CD4-positive, alpha-beta memory T cell (primary cell): ENCODE results near the gene PITPNM1. TPM values are rescaled to one million over a fixed set of nuclear protein-coding genes. Genes with fewer than 3 reads are reported as not detected.

ENCODE experiments used
- CTCF ChIA-PET: fragments of 350-600 bp; sonication (Branson Sonifier 250); formaldehyde crosslinking; loops from one replicate; lab custom pipeline; 2021; ENCODE audit warnings: inconsistent platforms; ENCODE audit not compliant: partially characterized antibody; lab: Charles Lee
- POLR2A ChIA-PET: fragments of 350-600 bp; sonication (Branson Sonifier 250); formaldehyde crosslinking; loops from one replicate; lab custom pipeline; 2021; ENCODE audit not compliant: partially characterized antibody; lab: Charles Lee
- DNase-seq, 5 donors: peaks; one replicate each; pipeline versions ENCODE4 v3.0.0 to v3.0.0-alpha.2; 2020 to 2022; ENCODE audit warnings: mixed read lengths in 1 of 5
- H3K27ac ChIP-seq: one replicate; pipeline ENCODE4 v1.7.0; 2013; ENCODE audit warnings: low read depth, low read length
- H3K27me3 ChIP-seq: 2 replicates; pipeline ENCODE4 v1.7.0; 2013; ENCODE audit warnings: mild to moderate bottlenecking, low read length, moderate library complexity; ENCODE audit not compliant: insufficient read depth
- H3K36me3 ChIP-seq: 2 replicates; pipeline ENCODE4 v1.7.0; 2013; ENCODE audit warnings: mild to moderate bottlenecking, low read length, moderate library complexity; ENCODE audit not compliant: insufficient read depth
- H3K4me1 ChIP-seq: 2 replicates; pipeline ENCODE4 v1.7.0; 2013; ENCODE audit warnings: mild to moderate bottlenecking, low read length, moderate library complexity; ENCODE audit not compliant: insufficient read depth
- H3K4me3 ChIP-seq, 2 donors: one replicate each; pipeline ENCODE4 v1.7.0; 2013; ENCODE audit warnings: low read length in 2 of 2, mild to moderate bottlenecking in 1 of 2
- H3K9me3 ChIP-seq, 2 donors: one replicate each; pipeline ENCODE4 v1.7.0; 2013; ENCODE audit warnings: low read length in 2 of 2, control low read depth in 1 of 2; ENCODE audit not compliant: control insufficient read depth in 1 of 2
- H3K27ac Mint-ChIP-seq, 7 donors: one replicate each; pipeline ENCODE4 v1.8.0; 2020 to 2021; ENCODE audit warnings: mixed read lengths in 7 of 7, mild to moderate bottlenecking in 6 of 7, inconsistent platforms in 3 of 7, moderate library complexity in 3 of 7
- H3K27me3 Mint-ChIP-seq, 2 donors: one replicate each; pipeline ENCODE4 v1.8.0; 2020 to 2021; ENCODE audit warnings: mixed read lengths in 2 of 2
- H3K36me3 Mint-ChIP-seq, 2 donors: one replicate each; pipeline ENCODE4 v1.8.0; 2020 to 2021; ENCODE audit warnings: mixed read lengths in 2 of 2, inconsistent platforms in 1 of 2, mild to moderate bottlenecking in 1 of 2
- H3K4me1 Mint-ChIP-seq, 4 donors: one replicate each; pipeline ENCODE4 v1.8.0; 2020 to 2021; ENCODE audit warnings: mixed read lengths in 4 of 4, mild to moderate bottlenecking in 1 of 4
- H3K4me3 Mint-ChIP-seq, 8 donors: one replicate each; pipeline ENCODE4 v1.8.0; 2020 to 2021; ENCODE audit warnings: mixed read lengths in 8 of 8, mild to moderate bottlenecking in 7 of 8, moderate library complexity in 6 of 8, inconsistent platforms in 3 of 8
- H3K9me3 Mint-ChIP-seq, 8 donors: one replicate each; pipeline ENCODE4 v1.8.0; 2020 to 2021; ENCODE audit warnings: mixed read lengths in 8 of 8, mild to moderate bottlenecking in 5 of 8, inconsistent platforms in 3 of 8, moderate library complexity in 1 of 8
- intact Hi-C: fragments of 100-400 bp; cut with micrococcal nuclease; formaldehyde crosslinking; loops from one replicate; pipeline ENCODE4 v1.15.1; 2023
- polyA plus RNA-seq, 2 donors: library from polyadenylated mRNA; unstranded; fragments of 300-500 nt; fragmentation: Illumina TruSeq; gene quantifications; one replicate each; pipeline ENCODE4 v1.2.3, GENCODE V29; 2021
- total RNA-seq, 2 experiments: library from RNA; stranded (reverse); gene quantifications; one replicate each; pipeline ENCODE4 v1.2.3, GENCODE V29; 2021

The PITPNM1 gene
- total and polyA plus RNA-seq, 4 experiments from 2014 or later: 15.0 to 143 (median 90.1) TPM

GRCh38 chr11:67497656-67498291 is 7.4 kb downstream of the PITPNM1 start:
- CTCF ChIA-PET: no interaction called here
- Histone ChIP-seq H3K27ac (no peak overlapping the region), H3K9me3 (no peaks in the 10 kb centered on the region), H3K36me3 (peaks cover 37% of the 10 kb centered on the region), H3K4me3 (no peak overlapping the region), H3K27me3 (no peaks in the 10 kb centered on the region), H3K4me1 (peaks cover 14% of the 10 kb centered on the region)
- H3K27ac Mint-ChIP-seq: peak overlapping the region in 1 of 7 donors; percentile 25
- POLR2A ChIA-PET: no interaction called here
- H3K4me1 Mint-ChIP-seq: peaks cover 8 to 15% (median 12%) of the 10 kb centered on the region in 4 donors
- intact Hi-C loops: no loop called here
- no peak for DNase-seq
- H3K9me3 Mint-ChIP-seq: no peaks in the 10 kb centered on the region
- H3K4me3 Mint-ChIP-seq: no peak overlapping the region
- no peaks in the 10 kb centered on the region for H3K27me3 Mint-ChIP-seq
- H3K36me3 Mint-ChIP-seq: peaks cover 12 to 47% of the 10 kb centered on the region in 2 donors

GRCh38 chr11:67496113-67496512 is 9.1 kb downstream of the PITPNM1 start:
- Mint-ChIP-seq H3K4me3 (no peak overlapping the region), H3K27me3 (no peaks in the 10 kb centered on the region), H3K9me3 (no peaks in the 10 kb centered on the region), H3K27ac (peak overlapping the region in 2 of 7 donors; percentile 11 to 42), H3K36me3 (peaks cover 10 to 47% of the 10 kb centered on the region in 2 donors), H3K4me1 (peaks cover 7 to 9% (median 8%) of the 10 kb centered on the region in 4 donors)
- no peak for DNase-seq
- Histone ChIP-seq H3K27ac (no peak overlapping the region), H3K4me1 (peaks cover 10% of the 10 kb centered on the region), H3K27me3 (no peaks in the 10 kb centered on the region), H3K9me3 (no peaks in the 10 kb centered on the region), H3K4me3 (no peak overlapping the region), H3K36me3 (peaks cover 33% of the 10 kb centered on the region)
- ChIA-PET CTCF (no interaction called here), POLR2A (interaction anchor here (1.2 to 16.2 kb wide), 4 partner anchors 60 to 94 kb away, joined by 3 to 279 read pairs (median 4); partner anchors contain the start of genes PTPRCAP and TBC1D10C)
- intact Hi-C loops: no loop called here

GRCh38 chr11:67495234-67496005 is 9.7 kb downstream of the PITPNM1 start:
- H3K4me1 ChIP-seq: peaks cover 4% of the 10 kb centered on the region
- H3K27ac Mint-ChIP-seq: peak overlapping the region in 1 of 7 donors; percentile 48
- no peaks in the 10 kb centered on the region for H3K9me3 ChIP-seq
- no peak overlapping the region for H3K4me3 ChIP-seq
- ChIA-PET CTCF (no interaction called here), POLR2A (interaction anchor here (0.8 to 16.2 kb wide), 5 partner anchors 8 to 93 kb away, joined by 3 to 279 read pairs (median 3); partner anchors contain the start of genes PTPRCAP and TBC1D10C)
- H3K27me3 ChIP-seq: no peaks in the 10 kb centered on the region
- peaks cover 3 to 46% of the 10 kb centered on the region in 2 donors for H3K36me3 Mint-ChIP-seq
- H3K4me3 Mint-ChIP-seq: no peak overlapping the region
- H3K27ac ChIP-seq: no peak overlapping the region
- no peaks in the 10 kb centered on the region for H3K27me3 Mint-ChIP-seq
- DNase-seq: no peak
- H3K36me3 ChIP-seq: peaks cover 33% of the 10 kb centered on the region
- H3K9me3 Mint-ChIP-seq: no peaks in the 10 kb centered on the region
- intact Hi-C loops: no loop called here
- H3K4me1 Mint-ChIP-seq: peaks cover 0 to 6% (median 1%) of the 10 kb centered on the region in 4 donors

- no peaks in the 10 kb centered on the region for H3K27me3 ChIP-seq
- Mint-ChIP-seq H3K36me3 (peaks cover 10 to 52% of the 10 kb centered on the region in 2 donors), H3K27me3 (no peaks in the 10 kb centered on the region), H3K4me1 (peaks cover 3 to 9% (median 4%) of the 10 kb centered on the region in 4 donors), H3K9me3 (no peaks in the 10 kb centered on the region), H3K4me3 (no peak overlapping the region), H3K27ac (peak overlapping the region in 1 of 7 donors; percentile 30)
- no peak overlapping the region for H3K27ac ChIP-seq
- no peak overlapping the region for H3K4me3 ChIP-seq
- no peaks in the 10 kb centered on the region for H3K4me1 ChIP-seq
- peaks cover 33% of the 10 kb centered on the region for H3K36me3 ChIP-seq
- no peaks in the 10 kb centered on the region for H3K9me3 ChIP-seq
- intact Hi-C loops: no loop called here
- CTCF ChIA-PET: no interaction called here
- no peak for DNase-seq
- POLR2A ChIA-PET: interaction anchor here (0.8 to 16.2 kb wide), 4 partner anchors 8 to 74 kb away, joined by 3 to 279 read pairs (median 22); partner anchors contain the start of genes PITPNM1 and PTPRCAP
Measured at GRCh38 chr11:67494371-67495233, 10.6 kb downstream of the PITPNM1 start.

- Histone ChIP-seq H3K4me1 (peaks cover 8% of the 10 kb centered on the region), H3K4me3 (no peak overlapping the region), H3K27me3 (no peaks in the 10 kb centered on the region), H3K27ac (no peak overlapping the region), H3K36me3 (peaks cover 40% of the 10 kb centered on the region), H3K9me3 (no peaks in the 10 kb centered on the region)
- Mint-ChIP-seq H3K27ac (no peak overlapping the region), H3K4me3 (no peak overlapping the region), H3K27me3 (no peaks in the 10 kb centered on the region), H3K36me3 (peaks cover 9 to 52% of the 10 kb centered on the region in 2 donors), H3K4me1 (peaks cover 4 to 11% (median 7%) of the 10 kb centered on the region in 4 donors), H3K9me3 (no peaks in the 10 kb centered on the region)
- DNase-seq: no peak
- intact Hi-C loops: no loop called here
- POLR2A ChIA-PET: interaction anchor here (3.3 to 16.2 kb wide), 4 partner anchors 10 to 92 kb away, joined by 30 to 279 read pairs (median 117); partner anchors contain the start of genes AIP, PITPNM1, PPP1CA and PTPRCAP
- CTCF ChIA-PET: no interaction called here
Measured at GRCh38 chr11:67493548-67494370, 11.4 kb downstream of the PITPNM1 start.

GRCh38 chr11:67492801-67493547 is 12.2 kb downstream of the PITPNM1 start:
- Mint-ChIP-seq H3K4me3 (no peak overlapping the region), H3K27me3 (no peaks in the 10 kb centered on the region), H3K9me3 (no peaks in the 10 kb centered on the region), H3K36me3 (peaks cover 12 to 58% of the 10 kb centered on the region in 2 donors), H3K4me1 (peaks cover 6 to 18% (median 13%) of the 10 kb centered on the region in 4 donors), H3K27ac (peak overlapping the region in 1 of 7 donors; percentile 18)
- DNase-seq: no peak
- peaks cover 44% of the 10 kb centered on the region for H3K36me3 ChIP-seq
- ChIA-PET CTCF (interaction anchor here (1.4 kb wide), 1 partner anchor 10 kb away, joined by 4 read pairs; the partner anchor contains the start of gene AIP), POLR2A (interaction anchor here (1.1 to 16.2 kb wide), 8 partner anchors 8 to 140 kb away, joined by 3 to 279 read pairs (median 19); partner anchors contain the start of genes AIP, PITPNM1, PPP1CA and PTPRCAP)
- H3K4me1 ChIP-seq: peaks cover 15% of the 10 kb centered on the region
- H3K27ac ChIP-seq: no peak overlapping the region
- intact Hi-C loops: no loop called here
- H3K9me3 ChIP-seq: no peaks in the 10 kb centered on the region
- H3K27me3 ChIP-seq: no peaks in the 10 kb centered on the region
- H3K4me3 ChIP-seq: no peak overlapping the region
